Measurements from ENCODE around the gene GALNT17.

GRCh38 chr7:71404726-71405345, 272.9 kb downstream of the GALNT17 start:
- TF ChIP-seq EZH2 (IDR thresholded peaks at IDR 0.05; ENCODE audit: borderline replicate concordance, low read depth, low read length, poor library complexity, severe bottlenecking) (no peak), CTCF (conservative IDR thresholded peaks at IDR 0.05; ENCODE audit: low read depth, low read length) (no peak)

Data from A673 (cell line).